IMR-90 (cell line): ENCODE data around the gene OR13J1. TPM values are rescaled to one million over a fixed set of nuclear protein-coding genes. Genes with fewer than 3 reads are reported as not detected.

Experiments used
- ATAC-seq: fragments of 200-7000 bp; cut with Tn5 transposase; 2 replicates; pipeline ENCODE4 v1.9.1; 2020; ENCODE audit warnings: low read depth, mild to moderate bottlenecking, moderate library complexity
- BruUV-seq: library from RNA; stranded (reverse); fragments of 400-500 nt; replicated peaks from 2 replicates; lab custom pipeline; 2021; lab: Mats Ljungman, UMichigan
- CTCF ChIA-PET: fragments of 300-600 bp; formaldehyde crosslinking; extraction: SDS; loops from one replicate; lab custom pipeline; 2021; ENCODE audit warnings: antibody characterized with exemption; lab: Yijun Ruan, JAX
- POLR2A ChIA-PET: fragments of 300-600 bp; sonication (Branson Sonifier 250); formaldehyde crosslinking; loops from one replicate; lab custom pipeline; 2022; ENCODE audit warnings: antibody characterized with exemption; ENCODE audit not compliant: unreplicated experiment; lab: Charles Lee
- DNase-seq: peaks from one replicate; pipeline ENCODE4 v3.0.0; 2013
- H2AFZ ChIP-seq: replicated peaks from 2 replicates; pipeline ENCODE3; 2013; ENCODE audit warnings: low read length, mild to moderate bottlenecking; ENCODE audit not compliant: poor library complexity
- H2AK5ac ChIP-seq: 2 replicates; pipeline ENCODE4 v1.6.1; 2013; ENCODE audit warnings: low read depth, low read length, inconsistent platforms
- H2AK9ac ChIP-seq: replicated peaks from 2 replicates; pipeline ENCODE3; 2013; ENCODE audit warnings: mild to moderate bottlenecking, low read depth, low read length, moderate library complexity; ENCODE audit not compliant: poor library complexity
- H2BK120ac ChIP-seq: 2 replicates; pipeline ENCODE4 v1.6.1; 2013; ENCODE audit warnings: low read depth, low read length, inconsistent platforms
- H2BK15ac ChIP-seq: 3 replicates; pipeline ENCODE4 v1.6.1; 2013; ENCODE audit warnings: low read depth, low read length, inconsistent platforms
- H2BK20ac ChIP-seq: 2 replicates; pipeline ENCODE4 v1.6.1; 2013; ENCODE audit warnings: low read depth, mild to moderate bottlenecking, inconsistent platforms, low read length, moderate library complexity
- H2BK5ac ChIP-seq: 2 replicates; pipeline ENCODE4 v1.6.1; 2013; ENCODE audit warnings: mild to moderate bottlenecking, low read depth, low read length, inconsistent platforms; ENCODE audit not compliant: poor library complexity, severe bottlenecking
- H3K14ac ChIP-seq: replicated peaks from 2 replicates; pipeline ENCODE4 v1.6.1; 2013; ENCODE audit warnings: low read depth, low read length, inconsistent platforms
- H3K18ac ChIP-seq: 2 replicates; pipeline ENCODE4 v1.6.1; 2013; ENCODE audit warnings: low read depth, low read length, control low read depth
- H3K23ac ChIP-seq: 2 replicates; pipeline ENCODE4 v1.6.1; 2013; ENCODE audit warnings: low read depth, low read length, inconsistent platforms
- H3K27ac ChIP-seq: 2 replicates; pipeline ENCODE4 v1.5.1; 2013; ENCODE audit warnings: mild to moderate bottlenecking, control low read depth, low read length; ENCODE audit not compliant: insufficient read depth
- H3K27me3 ChIP-seq: 2 replicates; pipeline ENCODE4 v1.6.1; 2013; ENCODE audit warnings: low read length; ENCODE audit not compliant: control insufficient read depth, insufficient read depth
- H3K36me3 ChIP-seq: 2 replicates; pipeline ENCODE4 v1.6.1; 2013; ENCODE audit warnings: low read length, mixed read lengths; ENCODE audit not compliant: control insufficient read depth, insufficient read depth
- H3K4ac ChIP-seq: 2 replicates; pipeline ENCODE4 v1.6.1; 2013; ENCODE audit warnings: low read depth, low read length, inconsistent platforms
- H3K4me1 ChIP-seq: 2 replicates; pipeline ENCODE4 v1.6.1; 2013; ENCODE audit warnings: low read length, mixed read lengths; ENCODE audit not compliant: control insufficient read depth, insufficient read depth
- H3K4me2 ChIP-seq: 2 replicates; pipeline ENCODE4 v1.6.1; 2013; ENCODE audit warnings: low read depth, mild to moderate bottlenecking, control low read depth, low read length, moderate library complexity
- H3K4me3 ChIP-seq: 2 replicates; pipeline ENCODE4 v1.5.1; 2013; ENCODE audit warnings: low read depth, mild to moderate bottlenecking, control low read depth, low read length, moderate library complexity; ENCODE audit not compliant: insufficient read depth
- H3K56ac ChIP-seq: 2 replicates; pipeline ENCODE4 v1.6.1; 2013; ENCODE audit warnings: low read length, inconsistent platforms; ENCODE audit not compliant: insufficient read depth; ENCODE audit errors: extremely low read depth
- H3K79me1 ChIP-seq, 2 experiments: 2 replicates each; pipeline ENCODE4 v1.6.1; 2013; ENCODE audit warnings: low read length in 2 of 2, inconsistent platforms in 1 of 2, low read depth in 1 of 2
- H3K9ac ChIP-seq: 2 replicates; pipeline ENCODE4 v1.6.1; 2013; ENCODE audit warnings: low read depth, low read length, control low read depth
- H3K9me1 ChIP-seq: 2 replicates; pipeline ENCODE4 v1.6.1; 2013; ENCODE audit warnings: low read length, inconsistent platforms; ENCODE audit not compliant: insufficient read depth
- H3K9me3 ChIP-seq: 2 replicates; pipeline ENCODE4 v1.6.1; 2013; ENCODE audit warnings: low read length; ENCODE audit not compliant: control insufficient read depth, insufficient read depth
- H4K20me1 ChIP-seq: 2 replicates; pipeline ENCODE4 v1.6.1; 2013; ENCODE audit warnings: low read length, inconsistent platforms; ENCODE audit not compliant: insufficient read depth
- H4K5ac ChIP-seq: 2 replicates; pipeline ENCODE4 v1.6.1; 2013; ENCODE audit warnings: mild to moderate bottlenecking, low read depth, low read length, control low read depth
- H4K8ac ChIP-seq, 2 experiments: 2 replicates each; pipeline ENCODE4 v1.6.1; 2013; ENCODE audit warnings: low read depth in 2 of 2, low read length in 2 of 2, control low read depth in 1 of 2, inconsistent platforms in 1 of 2
- H4K91ac ChIP-seq: 2 replicates; pipeline ENCODE4 v1.6.1; 2013; ENCODE audit warnings: low read depth, low read length, inconsistent platforms; ENCODE audit not compliant: insufficient read depth
- BHLHE40 ChIP-seq: fragments of 150-350 bp; IDR thresholded peaks from 2 replicates; pipeline ENCODE4 v1.6.1; 2016; ENCODE audit warnings: mild to moderate bottlenecking, low read depth, low read length
- ELK1 ChIP-seq: fragments of 150-350 bp; IDR thresholded peaks from 2 replicates; pipeline ENCODE4 v1.6.1; 2016; ENCODE audit warnings: low read depth, mild to moderate bottlenecking, low read length, moderate library complexity, borderline replicate concordance
- FOS ChIP-seq: fragments of 150-350 bp; IDR thresholded peaks from 2 replicates; pipeline ENCODE4 v1.6.1; 2016; ENCODE audit warnings: low read depth, low read length
- RAD21 ChIP-seq: IDR thresholded peaks from 2 replicates; pipeline ENCODE4 v1.6.1; 2012; ENCODE audit warnings: low read length, improper control_type of control experiment
- RCOR1 ChIP-seq: IDR thresholded peaks from 2 replicates; pipeline ENCODE4 v1.6.1; 2012; ENCODE audit warnings: mild to moderate bottlenecking, low read length, improper control_type of control experiment; ENCODE audit not compliant: insufficient replicate concordance
- SMC3 ChIP-seq: fragments of 150-350 bp; IDR thresholded peaks from 2 replicates; pipeline ENCODE4 v1.6.1; 2016; ENCODE audit warnings: low read depth, mild to moderate bottlenecking, antibody characterized with exemption, low read length, moderate library complexity
- WGBS, 2 experiments: methylation state at CpG; one replicate each; pipeline versions ENCODE4 v1.1.5 to v1.1.7; 2013; ENCODE audit warnings: missing lambda C conversion rate in 2 of 2; ENCODE audit not compliant: insufficient read length in 1 of 2; ENCODE audit errors: extremely low coverage in 2 of 2; 5-methylcytosine and 5-hydroxymethylcytosine counted together
- dilution Hi-C: fragments of 300-500 bp; cut with HindIII; formaldehyde crosslinking; loops from one replicate; pipeline ENCODE4 v1.14.3; 2018; ENCODE audit warnings: low sequenced_read_pairs; ENCODE audit not compliant: unreplicated experiment
- in situ Hi-C: fragments of 300-500 bp; cut with MboI; formaldehyde crosslinking; loops from 3 replicates; pipeline ENCODE4 v1.14.3; 2019; ENCODE audit warnings: low sequenced_read_pairs, inconsistent platforms, mixed read lengths
- intact Hi-C: fragments of 100-400 bp; cut with micrococcal nuclease; formaldehyde crosslinking; loops from 2 replicates; pipeline ENCODE4 v1.10.0; 2022
- polyA plus RNA-seq, 3 experiments: library from polyadenylated mRNA; depleted of rRNA; stranded (reverse); fragments of >200 nt; gene quantifications; 2 replicates each; pipeline ENCODE4 v1.2.3, GENCODE V29; 2012; ENCODE audit warnings: low replicate concordance in 1 of 3
- total RNA-seq: library from RNA; depleted of rRNA; stranded (reverse); fragments of >200 nt; gene quantifications from 2 replicates; pipeline ENCODE4 v1.2.3, GENCODE V29; 2012
- TF ChIP-seq, protein P1 (sequence below): conservative IDR thresholded peaks from 2 replicates; pipeline ENCODE4 v1.5.1; 2012; ENCODE audit warnings: mild to moderate bottlenecking, low read depth, low read length, improper control_type of control experiment
- TF ChIP-seq, protein P2 (sequence below): fragments of 150-350 bp; IDR thresholded peaks from 2 replicates; pipeline ENCODE4 v1.6.1; 2017; ENCODE audit warnings: mild to moderate bottlenecking, antibody characterized with exemption, low read length, low read depth

Gene OR13J1
- total and polyA plus RNA-seq, 2 of the 4 experiments (the other 2 are of a cell fraction) = not detected

- Histone ChIP-seq H3K79me1 (peaks cover 2 to 18% of the 10 kb centered on the region in 2 experiments; a peak in 3 of 4 replicates), H2BK5ac (peak overlapping the region; percentile 88), H2AK5ac (peak overlapping the region; percentile 8; the same call in 1 of the 2 replicates), H3K9me3 (no peaks in the 10 kb centered on the region), H2BK15ac (peak overlapping the region; percentile 79; the same call in 2 of the 3 replicates), H4K8ac (peak overlapping the region; percentile 0 to 97; a peak in 3 of 4 replicates), H3K56ac (no peak overlapping the region), H4K5ac (peak overlapping the region; percentile 85), H3K18ac (peak overlapping the region; percentile 86), H4K20me1 (no peaks in the 10 kb centered on the region), H3K14ac (peak overlapping the region; percentile 88), H4K91ac (peak overlapping the region; percentile 80), H3K27ac (peak overlapping the region; percentile 6; the same call in 1 of the 2 replicates), H3K23ac (peak overlapping the region; percentile 93; the same call in 1 of the 2 replicates), H3K4me2 (peak overlapping the region; percentile 60; the same call in 1 of the 2 replicates), H3K9ac (no peak overlapping the region; the same call in 1 of the 2 replicates), H2BK120ac (peak overlapping the region; percentile 96), H3K4ac (peak overlapping the region; percentile 96), H2AFZ (peak overlapping the region; percentile 94), H3K4me3 (no peak overlapping the region), H3K4me1 (peaks cover 9% of the 10 kb centered on the region), H2AK9ac (peak overlapping the region; percentile 66), H3K27me3 (no peaks in the 10 kb centered on the region), H3K9me1 (peaks cover 16% of the 10 kb centered on the region), H2BK20ac (peak overlapping the region; percentile 98), H3K36me3 (no peaks in the 10 kb centered on the region)
- dilution Hi-C loops (no loop called here), intact Hi-C loops (loop anchor here (1.0 to 10.0 kb wide), 4 partner anchors 36 to 199 kb away; no protein-coding TSS in a partner anchor), in situ Hi-C loops (no loop called here)
- 71% methylated on average over 1 of the region's 4 CpGs; no CpG with 5 or more reads in 1 of the 2 experiments for WGBS, 2 experiments
- DNase-seq (peak; percentile 73), ATAC-seq (peak; percentile 47)
- BruUV-seq = no TSS peak
- POLR2A ChIA-PET = interaction anchor here (0.6 kb wide), 1 partner anchor 98 kb away, joined by 3 read pairs; no protein-coding TSS in a partner anchor
- CTCF ChIA-PET = interaction anchor here (0.6 to 2.8 kb wide), 28 partner anchors 9 to 650 kb away, joined by 3 to 37 read pairs (median 4); partner anchors contain the start of genes HINT2, HRCT1, NPR2 and SPAG8
- TF ChIP-seq RCOR1 (no peak), RAD21 (peak; percentile 64), ELK1 (no peak), BHLHE40 (no peak), FOS (no peak), SMC3 (peak; percentile 46; the same call in 1 of the 2 replicates)
- TF ChIP-seq, protein P1, sequence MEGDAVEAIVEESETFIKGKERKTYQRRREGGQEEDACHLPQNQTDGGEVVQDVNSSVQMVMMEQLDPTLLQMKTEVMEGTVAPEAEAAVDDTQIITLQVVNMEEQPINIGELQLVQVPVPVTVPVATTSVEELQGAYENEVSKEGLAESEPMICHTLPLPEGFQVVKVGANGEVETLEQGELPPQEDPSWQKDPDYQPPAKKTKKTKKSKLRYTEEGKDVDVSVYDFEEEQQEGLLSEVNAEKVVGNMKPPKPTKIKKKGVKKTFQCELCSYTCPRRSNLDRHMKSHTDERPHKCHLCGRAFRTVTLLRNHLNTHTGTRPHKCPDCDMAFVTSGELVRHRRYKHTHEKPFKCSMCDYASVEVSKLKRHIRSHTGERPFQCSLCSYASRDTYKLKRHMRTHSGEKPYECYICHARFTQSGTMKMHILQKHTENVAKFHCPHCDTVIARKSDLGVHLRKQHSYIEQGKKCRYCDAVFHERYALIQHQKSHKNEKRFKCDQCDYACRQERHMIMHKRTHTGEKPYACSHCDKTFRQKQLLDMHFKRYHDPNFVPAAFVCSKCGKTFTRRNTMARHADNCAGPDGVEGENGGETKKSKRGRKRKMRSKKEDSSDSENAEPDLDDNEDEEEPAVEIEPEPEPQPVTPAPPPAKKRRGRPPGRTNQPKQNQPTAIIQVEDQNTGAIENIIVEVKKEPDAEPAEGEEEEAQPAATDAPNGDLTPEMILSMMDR = peak; percentile 53
- TF ChIP-seq, protein P2, sequence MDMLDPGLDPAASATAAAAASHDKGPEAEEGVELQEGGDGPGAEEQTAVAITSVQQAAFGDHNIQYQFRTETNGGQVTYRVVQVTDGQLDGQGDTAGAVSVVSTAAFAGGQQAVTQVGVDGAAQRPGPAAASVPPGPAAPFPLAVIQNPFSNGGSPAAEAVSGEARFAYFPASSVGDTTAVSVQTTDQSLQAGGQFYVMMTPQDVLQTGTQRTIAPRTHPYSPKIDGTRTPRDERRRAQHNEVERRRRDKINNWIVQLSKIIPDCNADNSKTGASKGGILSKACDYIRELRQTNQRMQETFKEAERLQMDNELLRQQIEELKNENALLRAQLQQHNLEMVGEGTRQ = no peak
Observed at GRCh38 chr9:35826071-35826701, 44.0 kb downstream of the OR13J1 start.
